Activated CD8-positive, alpha-beta T cell treated with anti-CD3 and anti-CD28 coated beads, Interleukin-2, amount 10 ng/mL, durations not matched to agents 7 days and 5 days (primary cell): ENCODE measurements around the gene SPTLC3. TPM values are rescaled to one million over a fixed set of nuclear protein-coding genes. Genes with fewer than 3 reads are reported as not detected.
A peak's percentile ranks its signal among the peaks of the same experiment; 100 is the strongest.

ENCODE experiments used
- ATAC-seq: fragments of 150-1000 bp; cut with Tn5 transposase; one replicate; pipeline ENCODE4 v1.10.0; 2021; ENCODE audit warnings: moderate library complexity
- CTCF ChIA-PET: fragments of 350-600 bp; sonication (Branson Sonifier 250); formaldehyde crosslinking; loops from one replicate; lab custom pipeline; 2021; ENCODE audit warnings: antibody characterized with exemption; lab: Charles Lee
- POLR2A ChIA-PET: fragments of 350-600 bp; sonication (Branson Sonifier 250); formaldehyde crosslinking; loops from one replicate; lab custom pipeline; 2021; ENCODE audit warnings: antibody characterized with exemption; lab: Charles Lee
- DNase-seq: peaks from one replicate; pipeline ENCODE4 v3.0.0-alpha.2; 2020
- H3K27ac Mint-ChIP-seq: one replicate; pipeline ENCODE4 v1.8.0; 2021; ENCODE audit warnings: mild to moderate bottlenecking, mixed read lengths
- H3K27me3 Mint-ChIP-seq: one replicate; pipeline ENCODE4 v1.8.0; 2021; ENCODE audit warnings: low read depth, mixed read lengths
- H3K36me3 Mint-ChIP-seq: one replicate; pipeline ENCODE4 v1.8.0; 2021; ENCODE audit warnings: low read depth, mixed read lengths
- H3K4me1 Mint-ChIP-seq: one replicate; pipeline ENCODE4 v1.8.0; 2021; ENCODE audit warnings: low read depth, mixed read lengths
- H3K4me3 Mint-ChIP-seq: one replicate; pipeline ENCODE4 v1.8.0; 2021; ENCODE audit warnings: mild to moderate bottlenecking, mixed read lengths
- H3K9me3 Mint-ChIP-seq: one replicate; pipeline ENCODE4 v1.8.0; 2022; ENCODE audit warnings: mixed read lengths; ENCODE audit not compliant: insufficient read depth
- total RNA-seq, 2 experiments: library from RNA; stranded (reverse); gene quantifications; one replicate each; pipeline ENCODE4 v1.2.3, GENCODE V29; 2021

The SPTLC3 gene
- total RNA-seq, 2 experiments from 2014 or later: 0.05 to 0.37 TPM

DNA sequence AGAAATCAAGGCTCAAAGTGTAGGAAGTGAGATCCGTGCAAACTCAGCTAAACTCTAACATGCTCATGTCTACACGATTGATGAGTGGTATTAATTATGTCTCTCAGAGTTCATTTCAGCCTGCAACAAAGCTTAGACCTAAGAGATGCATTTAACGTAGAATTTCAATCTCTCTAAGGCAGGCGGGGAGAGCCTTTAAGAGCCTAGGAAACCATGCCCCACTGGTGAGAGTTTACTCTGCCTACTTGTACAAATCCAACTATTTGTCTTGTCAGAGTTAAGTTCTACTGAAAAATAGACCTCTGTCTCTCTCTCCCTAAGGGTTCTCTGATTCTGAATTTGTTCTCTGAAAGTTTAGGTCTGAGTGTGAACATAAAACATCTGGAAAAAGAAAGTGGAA, 100.9 kb downstream of the SPTLC3 start:
- Mint-ChIP-seq H3K27me3 (peaks cover 3% of the 10 kb centered on the region), H3K4me3 (no peak overlapping the region), H3K9me3 (no peaks in the 10 kb centered on the region), H3K36me3 (no peaks in the 10 kb centered on the region), H3K27ac (no peak overlapping the region), H3K4me1 (no peaks in the 10 kb centered on the region)
- ATAC-seq: no peak
- no peak for DNase-seq
- CTCF ChIA-PET: interaction anchor here (0.6 to 2.7 kb wide), 5 partner anchors 9 to 437 kb away, joined by 3 to 11 read pairs (median 3); no protein-coding TSS in a partner anchor
- POLR2A ChIA-PET: no interaction called here

GRCh38 chr20:13110796-13111195, 102.0 kb downstream of the SPTLC3 start:
- no peaks in the 10 kb centered on the region for H3K9me3 Mint-ChIP-seq
- POLR2A ChIA-PET: interaction anchor here (0.6 kb wide), 1 partner anchor 93 kb away, joined by 4 read pairs; no protein-coding TSS in a partner anchor
- CTCF ChIA-PET: interaction anchor here (0.9 to 2.7 kb wide), 3 partner anchors 8 to 436 kb away, joined by 3 to 11 read pairs (median 3); no protein-coding TSS in a partner anchor

GRCh38 chr20:13111249-13111911, 102.6 kb downstream of the SPTLC3 start:
- no peaks in the 10 kb centered on the region for H3K9me3 Mint-ChIP-seq
- no peaks in the 10 kb centered on the region for H3K36me3 Mint-ChIP-seq
- DNase-seq (no peak), ATAC-seq (no peak)
- ChIA-PET CTCF (interaction anchor here (0.9 to 2.7 kb wide), 3 partner anchors 7 to 435 kb away, joined by 3 to 11 read pairs (median 3); no protein-coding TSS in a partner anchor), POLR2A (interaction anchor here (0.6 kb wide), 1 partner anchor 93 kb away, joined by 4 read pairs; no protein-coding TSS in a partner anchor)
- H3K4me1 Mint-ChIP-seq: no peaks in the 10 kb centered on the region
- H3K27me3 Mint-ChIP-seq: no peaks in the 10 kb centered on the region
- H3K27ac Mint-ChIP-seq: no peak overlapping the region
- no peak overlapping the region for H3K4me3 Mint-ChIP-seq

More at GRCh38 chr20:13110796-13111195, 102.0 kb downstream of the SPTLC3 start:
- ATAC-seq: no peak
- no peak overlapping the region for H3K4me3 Mint-ChIP-seq
- H3K36me3 Mint-ChIP-seq: no peaks in the 10 kb centered on the region
- no peaks in the 10 kb centered on the region for H3K4me1 Mint-ChIP-seq
- no peak overlapping the region for H3K27ac Mint-ChIP-seq
- peaks cover 3% of the 10 kb centered on the region for H3K27me3 Mint-ChIP-seq
- no peak for DNase-seq

DNA sequence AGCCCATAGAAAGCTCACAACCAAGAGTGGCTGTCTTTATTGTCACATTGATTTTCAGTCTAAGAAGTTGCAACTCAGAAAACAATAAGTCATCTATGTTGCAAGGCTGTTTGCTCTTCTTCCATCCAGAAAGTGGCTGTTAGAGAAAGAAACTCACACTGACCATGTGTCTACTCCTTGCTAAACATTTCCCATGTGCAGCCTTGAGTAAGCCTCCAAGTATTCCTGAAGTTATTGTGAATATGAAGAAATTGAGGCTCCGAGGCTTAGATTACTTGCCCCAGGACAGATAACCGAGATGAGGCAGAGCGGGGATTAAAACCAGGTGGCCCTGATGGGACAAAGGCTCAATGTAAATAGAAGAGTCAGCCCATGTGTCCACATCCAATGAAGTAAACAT, 105.0 kb downstream of the SPTLC3 start:
- no peak for ATAC-seq
- no peak for DNase-seq
- H3K9me3 Mint-ChIP-seq: no peaks in the 10 kb centered on the region
- no peaks in the 10 kb centered on the region for H3K4me1 Mint-ChIP-seq
- no peak overlapping the region for H3K4me3 Mint-ChIP-seq
- H3K27ac Mint-ChIP-seq: no peak overlapping the region
- no peaks in the 10 kb centered on the region for H3K27me3 Mint-ChIP-seq
- H3K36me3 Mint-ChIP-seq: no peaks in the 10 kb centered on the region
- ChIA-PET CTCF (interaction anchor here (4.3 kb wide), 1 partner anchor 434 kb away, joined by 29 read pairs; no protein-coding TSS in a partner anchor), POLR2A (no interaction called here)

DNA sequence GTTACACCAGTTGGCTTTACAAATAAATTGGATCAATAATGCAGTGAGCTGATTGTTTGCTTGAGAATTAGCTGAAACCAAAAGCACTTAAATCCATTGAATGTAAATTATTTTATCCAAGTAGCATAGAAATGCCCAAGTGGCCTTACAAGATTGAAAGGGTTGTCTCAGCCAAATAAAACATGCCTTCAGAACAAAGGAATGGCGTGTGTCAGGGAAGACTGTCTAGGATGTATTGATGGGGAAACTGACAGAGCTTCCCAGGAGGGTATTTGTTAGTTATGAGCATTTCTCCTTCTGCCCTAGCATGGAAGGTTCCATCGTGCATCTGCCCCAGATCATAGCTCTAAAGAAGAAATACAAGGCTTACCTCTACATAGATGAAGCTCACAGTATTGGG, 108.4 kb downstream of the SPTLC3 start:
- H3K27me3 Mint-ChIP-seq: no peaks in the 10 kb centered on the region
- H3K4me3 Mint-ChIP-seq: no peak overlapping the region
- H3K4me1 Mint-ChIP-seq: no peaks in the 10 kb centered on the region
- ChIA-PET POLR2A (no interaction called here), CTCF (interaction anchor here (1.6 to 4.3 kb wide), 4 partner anchors 145 to 654 kb away, joined by 5 to 29 read pairs (median 18); no protein-coding TSS in a partner anchor)
- no peaks in the 10 kb centered on the region for H3K9me3 Mint-ChIP-seq
- ATAC-seq (no peak), DNase-seq (no peak)
- no peaks in the 10 kb centered on the region for H3K36me3 Mint-ChIP-seq
- H3K27ac Mint-ChIP-seq: no peak overlapping the region

GRCh38 chr20:13118676-13119075, 109.9 kb downstream of the SPTLC3 start:
- ATAC-seq (no peak), DNase-seq (no peak)
- no peak overlapping the region for H3K4me3 Mint-ChIP-seq
- no peaks in the 10 kb centered on the region for H3K9me3 Mint-ChIP-seq
- H3K27ac Mint-ChIP-seq: no peak overlapping the region
- H3K36me3 Mint-ChIP-seq: no peaks in the 10 kb centered on the region
- H3K27me3 Mint-ChIP-seq: no peaks in the 10 kb centered on the region
- CTCF ChIA-PET: interaction anchor here (0.6 to 3.4 kb wide), 27 partner anchors 8 to 653 kb away, joined by 3 to 28 read pairs (median 3); partner anchors contain the start of gene SPTLC3
- POLR2A ChIA-PET: no interaction called here
- no peaks in the 10 kb centered on the region for H3K4me1 Mint-ChIP-seq

DNA sequence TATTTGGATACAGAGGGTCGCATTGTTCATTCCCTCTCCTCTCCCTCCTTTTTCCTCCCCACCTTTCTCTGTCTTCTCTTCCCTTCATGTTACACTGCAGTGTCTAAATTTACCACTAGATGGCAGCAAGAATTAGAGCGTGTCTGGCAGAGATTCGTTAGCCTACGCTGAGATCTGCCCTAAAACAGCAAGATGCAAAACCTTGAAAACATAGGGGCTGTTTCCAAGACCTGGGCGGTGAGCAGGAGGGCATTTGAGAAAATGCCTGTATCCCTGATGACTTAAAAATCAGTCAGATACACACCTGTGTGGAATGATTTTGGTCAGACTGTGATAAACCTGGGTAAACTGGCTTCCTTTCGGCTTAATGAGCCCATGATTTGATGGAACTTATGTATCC, 110.8 kb downstream of the SPTLC3 start:
- Mint-ChIP-seq H3K4me3 (no peak overlapping the region), H3K9me3 (no peaks in the 10 kb centered on the region), H3K36me3 (no peaks in the 10 kb centered on the region), H3K27ac (no peak overlapping the region), H3K4me1 (no peaks in the 10 kb centered on the region), H3K27me3 (no peaks in the 10 kb centered on the region)
- peak; percentile 58 for DNase-seq
- CTCF ChIA-PET: interaction anchor here (0.8 to 3.4 kb wide), 21 partner anchors 10 to 652 kb away, joined by 3 to 28 read pairs (median 3); no protein-coding TSS in a partner anchor
- POLR2A ChIA-PET: no interaction called here
- ATAC-seq: peak; percentile 86

DNA sequence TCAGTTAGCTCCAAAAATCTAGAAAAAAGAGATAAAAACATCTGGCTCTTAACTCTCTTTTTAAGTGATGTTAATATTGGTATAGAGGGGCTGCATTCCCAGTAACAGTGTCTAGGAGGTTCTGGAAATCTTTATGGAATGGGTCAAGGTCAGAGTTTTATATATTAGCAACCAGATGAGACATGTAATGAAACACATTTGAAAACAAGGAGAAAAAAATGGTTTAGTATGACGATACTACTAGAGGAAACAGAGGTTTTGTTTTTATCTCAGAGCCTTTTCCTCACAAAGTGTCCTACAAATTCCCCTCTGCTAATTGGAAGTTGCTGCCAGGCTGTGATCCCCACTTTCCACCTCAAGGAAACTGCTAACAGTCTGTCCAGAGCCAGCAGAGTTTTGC, 111.7 kb downstream of the SPTLC3 start:
- H3K4me3 Mint-ChIP-seq: no peak overlapping the region
- DNase-seq: no peak
- no peaks in the 10 kb centered on the region for H3K27me3 Mint-ChIP-seq
- ChIA-PET CTCF (interaction anchor here (0.8 to 3.1 kb wide), 7 partner anchors 140 to 429 kb away, joined by 3 to 20 read pairs (median 6); no protein-coding TSS in a partner anchor), POLR2A (no interaction called here)
- no peak for ATAC-seq
- H3K36me3 Mint-ChIP-seq: no peaks in the 10 kb centered on the region
- no peak overlapping the region for H3K27ac Mint-ChIP-seq
- H3K9me3 Mint-ChIP-seq: no peaks in the 10 kb centered on the region
- H3K4me1 Mint-ChIP-seq: no peaks in the 10 kb centered on the region

DNA sequence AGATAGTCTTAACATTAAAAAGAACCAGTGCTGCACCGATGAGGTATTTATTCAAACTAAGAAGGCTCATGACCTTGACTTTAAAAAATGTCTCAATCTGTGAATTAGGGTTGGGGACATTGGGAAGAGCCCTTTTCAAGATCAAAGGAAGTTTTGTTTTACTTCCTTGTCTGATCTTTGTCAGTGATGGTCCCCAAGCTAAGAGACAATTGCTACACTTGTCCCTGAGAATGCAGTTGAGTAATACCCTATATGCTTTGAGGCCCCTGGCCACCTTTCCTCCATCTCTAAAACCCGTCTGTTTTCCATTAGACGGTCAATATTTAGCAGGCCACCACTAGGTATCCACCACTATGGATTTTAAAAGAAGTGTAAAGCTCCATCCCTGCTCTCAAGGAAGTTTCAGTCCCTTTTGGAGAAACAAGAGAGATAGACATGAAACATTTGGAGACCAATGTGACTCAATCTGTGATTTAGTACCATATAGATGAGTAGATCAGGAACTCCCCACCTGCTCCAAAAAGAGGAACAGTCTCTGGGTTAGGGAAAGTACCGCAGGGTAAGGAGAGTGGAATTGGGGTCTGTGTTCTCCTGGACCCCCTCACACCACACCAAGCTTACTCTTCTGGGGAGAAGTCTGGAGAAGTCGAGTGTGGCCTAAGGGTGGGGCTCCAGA, 113.2 kb downstream of the SPTLC3 start:
- ChIA-PET POLR2A (no interaction called here), CTCF (interaction anchor here (0.7 to 3.1 kb wide), 8 partner anchors 139 to 649 kb away, joined by 3 to 20 read pairs (median 4); no protein-coding TSS in a partner anchor)
- no peaks in the 10 kb centered on the region for H3K36me3 Mint-ChIP-seq
- no peaks in the 10 kb centered on the region for H3K27me3 Mint-ChIP-seq
- ATAC-seq (no peak), DNase-seq (no peak)
- no peaks in the 10 kb centered on the region for H3K9me3 Mint-ChIP-seq
- H3K4me3 Mint-ChIP-seq: no peak overlapping the region
- no peak overlapping the region for H3K27ac Mint-ChIP-seq
- H3K4me1 Mint-ChIP-seq: no peaks in the 10 kb centered on the region

GRCh38 chr20:13125486-13125885, 116.7 kb downstream of the SPTLC3 start:
- no peak for ATAC-seq
- CTCF ChIA-PET: interaction anchor here (0.9 to 2.0 kb wide), 3 partner anchors 13 to 421 kb away, joined by 3 to 9 read pairs (median 6); no protein-coding TSS in a partner anchor

DNA sequence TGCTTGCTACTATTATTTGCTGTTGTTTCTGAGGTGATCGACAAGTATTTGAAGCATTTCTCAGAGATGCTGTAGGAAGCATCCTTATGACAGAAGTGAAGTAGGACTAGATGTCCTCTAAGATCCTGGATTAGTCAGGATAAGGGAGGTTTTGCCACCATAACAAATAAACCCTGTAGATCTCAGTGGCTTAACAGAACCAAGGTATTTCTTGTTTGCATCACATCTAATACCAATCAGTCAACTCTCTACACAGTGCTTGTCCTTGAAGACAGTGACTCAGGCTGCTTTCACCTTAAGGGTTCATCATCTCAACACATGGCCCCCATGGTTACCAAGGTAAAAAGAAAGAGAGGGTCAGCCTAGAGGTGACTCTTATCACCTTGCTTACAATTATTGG, 119.4 kb downstream of the SPTLC3 start:
- DNase-seq (no peak), ATAC-seq (no peak)
- no peaks in the 10 kb centered on the region for H3K9me3 Mint-ChIP-seq
- no peaks in the 10 kb centered on the region for H3K4me1 Mint-ChIP-seq
- H3K4me3 Mint-ChIP-seq: no peak overlapping the region
- POLR2A ChIA-PET: no interaction called here
- CTCF ChIA-PET: no interaction called here
- H3K27me3 Mint-ChIP-seq: peaks cover 5% of the 10 kb centered on the region
- no peaks in the 10 kb centered on the region for H3K36me3 Mint-ChIP-seq
- H3K27ac Mint-ChIP-seq: no peak overlapping the region

More at GRCh38 chr20:13125486-13125885, 116.7 kb downstream of the SPTLC3 start:
- DNase-seq: no peak
- POLR2A ChIA-PET: no interaction called here
- Mint-ChIP-seq H3K9me3 (no peaks in the 10 kb centered on the region), H3K27ac (no peak overlapping the region), H3K4me1 (no peaks in the 10 kb centered on the region), H3K27me3 (no peaks in the 10 kb centered on the region), H3K36me3 (no peaks in the 10 kb centered on the region), H3K4me3 (no peak overlapping the region)
